Activated CD4-positive, alpha-beta T cell treated with anti-CD3 and anti-CD28 coated beads, Interleukin-2, amount 10 ng/mL, durations not matched to agents 7 days and 5 days (primary cell): ENCODE measurements around the gene CASP9. TPM values are rescaled to one million over a fixed set of nuclear protein-coding genes. Genes with fewer than 3 reads are reported as not detected.
"Not testable (repeated sequence)": the region's sequence is repeated elsewhere in the genome, so short reads cannot be mapped to it uniquely, and the experiment has no call there.

ENCODE experiments used
- CTCF ChIA-PET: fragments of 350-600 bp; sonication (Branson Sonifier 250); formaldehyde crosslinking; loops from one replicate; lab custom pipeline; 2021; ENCODE audit warnings: antibody characterized with exemption; lab: Charles Lee
- POLR2A ChIA-PET: fragments of 350-600 bp; sonication (Branson Sonifier 250); formaldehyde crosslinking; loops from one replicate; lab custom pipeline; 2021; ENCODE audit warnings: antibody characterized with exemption; lab: Charles Lee
- DNase-seq: peaks from one replicate; pipeline ENCODE4 v3.0.0-alpha.2; 2020
- H3K27ac Mint-ChIP-seq: one replicate; pipeline ENCODE4 v1.8.0; 2021; ENCODE audit warnings: mild to moderate bottlenecking, moderate library complexity, mixed read lengths
- H3K27me3 Mint-ChIP-seq: one replicate; pipeline ENCODE4 v1.8.0; 2021; ENCODE audit warnings: mixed read lengths
- H3K36me3 Mint-ChIP-seq: one replicate; pipeline ENCODE4 v1.8.0; 2021; ENCODE audit warnings: low read depth, mixed read lengths
- H3K4me1 Mint-ChIP-seq: one replicate; pipeline ENCODE4 v1.8.0; 2021; ENCODE audit warnings: mixed read lengths
- H3K4me3 Mint-ChIP-seq: one replicate; pipeline ENCODE4 v1.8.0; 2021; ENCODE audit warnings: mild to moderate bottlenecking, moderate library complexity, mixed read lengths
- H3K9me3 Mint-ChIP-seq: one replicate; pipeline ENCODE4 v1.8.0; 2021; ENCODE audit warnings: mixed read lengths
- total RNA-seq, 2 experiments: library from RNA; stranded (reverse); gene quantifications; one replicate each; pipeline ENCODE4 v1.2.3, GENCODE V29; 2021

CASP9 gene
- total RNA-seq, 2 experiments from 2014 or later = 11.3 to 13.4 TPM

GRCh38 chr1:15469361-15469760 lies 54.7 kb downstream of the CASP9 start:
- Mint-ChIP-seq H3K4me3 (no peak overlapping the region), H3K27me3 (peaks cover 3% of the 10 kb centered on the region), H3K27ac (no peak overlapping the region), H3K4me1 (no peaks in the 10 kb centered on the region), H3K9me3 (no peaks in the 10 kb centered on the region), H3K36me3 (no peaks in the 10 kb centered on the region)
- CTCF ChIA-PET = no interaction called here
- POLR2A ChIA-PET = interaction anchor here (0.6 kb wide), 1 partner anchor 10 kb away, joined by 6 read pairs; no protein-coding TSS in a partner anchor
- DNase-seq = no peak

DNA sequence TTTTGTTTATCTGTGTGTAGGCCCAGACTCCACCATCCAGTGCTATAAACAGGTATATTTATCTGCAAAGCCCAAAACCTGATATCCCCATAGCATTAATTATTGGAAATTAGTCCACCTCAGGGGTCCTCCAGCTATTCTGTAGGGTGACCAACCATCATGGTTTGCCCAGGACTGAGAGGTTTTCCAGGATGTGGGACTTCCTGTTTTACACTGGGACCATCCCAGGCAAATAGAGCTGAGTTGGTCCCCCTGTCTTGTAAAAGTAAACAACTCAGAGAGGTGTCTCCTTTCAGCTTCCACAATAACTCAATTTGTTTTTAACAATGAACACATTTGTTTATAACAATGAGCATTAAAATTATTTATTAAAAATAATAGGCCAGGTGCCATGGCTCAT lies 55.9 kb downstream of the CASP9 start:
- H3K4me3 Mint-ChIP-seq = no peak overlapping the region
- no peak for DNase-seq
- no peaks in the 10 kb centered on the region for H3K9me3 Mint-ChIP-seq
- H3K36me3 Mint-ChIP-seq = no peaks in the 10 kb centered on the region
- peaks cover 3% of the 10 kb centered on the region for H3K27me3 Mint-ChIP-seq
- CTCF ChIA-PET = no interaction called here
- POLR2A ChIA-PET = no interaction called here
- no peaks in the 10 kb centered on the region for H3K4me1 Mint-ChIP-seq
- H3K27ac Mint-ChIP-seq = no peak overlapping the region

DNA sequence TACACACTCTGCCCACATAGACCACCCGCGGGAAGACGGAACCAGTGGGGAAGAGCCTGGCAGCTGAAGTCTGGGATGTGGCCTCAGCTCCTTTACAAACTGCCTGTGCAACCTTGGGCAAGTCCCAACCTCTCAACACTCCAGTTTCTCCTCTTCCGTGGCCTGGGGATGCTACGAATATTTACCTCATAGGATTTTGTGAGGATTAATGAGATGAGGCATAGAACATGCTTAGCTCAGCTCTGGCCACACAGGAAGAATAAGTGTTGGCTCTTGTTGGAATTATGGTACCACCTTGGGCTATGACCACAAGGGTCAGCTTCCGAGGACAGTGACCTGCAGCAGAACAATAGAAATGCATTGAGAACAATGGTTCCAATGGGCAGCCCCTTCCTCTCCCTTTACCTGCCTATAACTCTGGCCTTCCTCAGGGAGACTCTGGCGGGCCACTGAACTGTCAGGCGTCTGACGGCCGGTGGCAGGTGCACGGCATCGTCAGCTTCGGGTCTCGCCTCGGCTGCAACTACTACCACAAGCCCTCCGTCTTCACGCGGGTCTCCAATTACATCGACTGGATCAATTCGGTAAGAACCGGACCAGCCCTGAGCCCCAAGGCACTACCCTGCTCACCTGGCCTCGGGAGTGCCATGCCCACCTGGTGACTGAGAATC lies 56.9 kb downstream of the CASP9 start:
- H3K27me3 Mint-ChIP-seq, CTCF ChIA-PET, H3K4me3 Mint-ChIP-seq, H3K36me3 Mint-ChIP-seq, H3K4me1 Mint-ChIP-seq, H3K9me3 Mint-ChIP-seq, H3K27ac Mint-ChIP-seq, DNase-seq: not testable (repeated sequence)
- POLR2A ChIA-PET = interaction anchor here (0.6 kb wide), 1 partner anchor 31 kb away, joined by 4 read pairs; no protein-coding TSS in a partner anchor

GRCh38 chr1:15465674-15466073 lies 58.3 kb downstream of the CASP9 start:
- Mint-ChIP-seq H3K9me3 (no peaks in the 10 kb centered on the region), H3K27me3 (no peaks in the 10 kb centered on the region), H3K36me3 (no peaks in the 10 kb centered on the region), H3K4me3 (no peak overlapping the region), H3K4me1 (no peaks in the 10 kb centered on the region), H3K27ac (no peak overlapping the region)
- DNase-seq = no peak
- CTCF ChIA-PET = interaction anchor here (0.7 kb wide), 1 partner anchor 304 kb away, joined by 3 read pairs; no protein-coding TSS in a partner anchor
- POLR2A ChIA-PET = no interaction called here

GRCh38 chr1:15463926-15464322 lies 60.1 kb downstream of the CASP9 start:
- H3K4me1 Mint-ChIP-seq, H3K27me3 Mint-ChIP-seq, DNase-seq, H3K27ac Mint-ChIP-seq, POLR2A ChIA-PET, H3K9me3 Mint-ChIP-seq, H3K36me3 Mint-ChIP-seq, H3K4me3 Mint-ChIP-seq: not testable (repeated sequence)
- CTCF ChIA-PET = interaction anchor here (0.6 to 1.0 kb wide), 2 partner anchors 40 to 335 kb away, joined by 3 to 4 read pairs; no protein-coding TSS in a partner anchor

GRCh38 chr1:15463064-15463800 lies 60.8 kb downstream of the CASP9 start:
- H3K4me3 Mint-ChIP-seq, DNase-seq, H3K36me3 Mint-ChIP-seq, POLR2A ChIA-PET, H3K9me3 Mint-ChIP-seq, H3K27ac Mint-ChIP-seq, H3K4me1 Mint-ChIP-seq, H3K27me3 Mint-ChIP-seq: not testable (repeated sequence)
- CTCF ChIA-PET = interaction anchor here (0.6 kb wide), 1 partner anchor 39 kb away, joined by 3 read pairs; no protein-coding TSS in a partner anchor

- CTCF ChIA-PET = interaction anchor here (0.6 kb wide), 1 partner anchor 474 kb away, joined by 3 read pairs; no protein-coding TSS in a partner anchor
- no peak overlapping the region for H3K4me3 Mint-ChIP-seq
These were observed 63.3 kb downstream of the CASP9 start for GRCh38 chr1:15460708-15461095.

DNA sequence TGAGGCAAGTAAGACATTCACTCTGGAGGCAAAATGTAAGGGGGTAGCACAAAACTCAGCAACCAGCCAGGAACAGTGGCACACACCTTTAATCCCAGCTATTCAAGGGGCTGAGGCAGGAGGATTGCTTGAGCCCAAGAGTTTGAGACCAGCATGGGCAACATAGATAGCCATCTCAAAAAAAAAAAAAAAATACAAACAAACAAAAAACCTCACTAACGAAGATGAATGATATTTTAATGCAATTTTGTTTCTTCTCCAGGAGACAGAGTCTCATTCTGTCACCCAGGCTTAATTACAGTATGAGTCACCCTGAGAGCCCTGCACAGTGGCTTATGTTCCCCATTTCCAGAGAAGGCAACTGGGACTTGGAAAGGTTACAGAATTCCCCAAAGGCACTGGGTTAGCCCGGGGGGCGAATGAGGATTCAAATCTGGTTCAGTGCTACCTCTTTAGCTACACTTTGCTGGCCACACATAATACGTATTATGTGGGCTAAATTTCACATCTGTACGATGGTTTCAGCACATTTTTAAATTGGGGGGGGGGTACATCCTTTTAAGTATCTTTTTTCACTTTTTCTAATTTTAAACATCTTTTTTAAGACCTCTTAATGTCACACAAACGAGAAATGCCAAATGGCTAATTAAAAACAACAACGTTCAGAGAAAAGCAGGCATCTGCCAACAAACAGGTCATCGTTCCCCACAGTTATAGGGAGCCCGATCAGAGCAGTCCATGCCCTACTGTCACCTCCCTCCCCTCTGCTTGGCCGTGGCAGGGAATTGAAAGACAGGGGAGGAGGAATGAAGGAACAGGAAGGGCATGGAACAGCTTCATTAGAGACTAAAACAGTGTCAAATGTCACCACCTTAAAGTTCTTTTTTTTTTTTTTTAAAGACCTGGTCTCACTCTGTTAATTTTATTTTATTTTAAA lies 64.0 kb downstream of the CASP9 start:
- peaks cover 4% of the 10 kb centered on the region for H3K27me3 Mint-ChIP-seq
- H3K4me3 Mint-ChIP-seq = no peak overlapping the region
- H3K27ac Mint-ChIP-seq = no peak overlapping the region
- no peaks in the 10 kb centered on the region for H3K36me3 Mint-ChIP-seq
- no peaks in the 10 kb centered on the region for H3K4me1 Mint-ChIP-seq
- CTCF ChIA-PET = interaction anchor here (0.5 to 0.6 kb wide), 3 partner anchors 87 to 475 kb away, joined by 3 read pairs; no protein-coding TSS in a partner anchor
- no peak for DNase-seq
- POLR2A ChIA-PET = no interaction called here
- no peaks in the 10 kb centered on the region for H3K9me3 Mint-ChIP-seq

More at GRCh38 chr1:15460708-15461095, 63.3 kb downstream of the CASP9 start:
- no peak overlapping the region for H3K27ac Mint-ChIP-seq
- DNase-seq = no peak
- POLR2A ChIA-PET = no interaction called here
- no peaks in the 10 kb centered on the region for H3K4me1 Mint-ChIP-seq
- no peaks in the 10 kb centered on the region for H3K9me3 Mint-ChIP-seq
- H3K36me3 Mint-ChIP-seq = no peaks in the 10 kb centered on the region
- peaks cover 4% of the 10 kb centered on the region for H3K27me3 Mint-ChIP-seq

DNA sequence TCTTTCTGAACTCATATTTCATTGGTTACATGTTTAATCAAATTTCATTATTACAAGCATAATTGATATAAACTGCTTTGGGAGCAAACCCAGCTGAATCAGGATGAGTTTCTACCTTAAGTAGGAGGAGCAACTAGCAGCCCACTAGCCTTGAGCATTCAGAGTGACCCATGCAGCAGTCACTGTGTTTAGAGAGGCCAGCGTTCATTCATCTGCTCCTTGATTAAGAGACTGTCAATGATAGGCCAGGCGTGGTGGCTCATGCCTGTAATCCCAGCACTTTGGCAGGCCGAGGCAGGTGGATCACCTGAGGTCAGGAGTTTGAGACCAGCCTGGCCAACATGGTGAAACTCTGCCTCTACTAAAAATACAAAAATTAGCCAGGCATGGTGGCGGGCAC lies 65.6 kb downstream of the CASP9 start:
- H3K36me3 Mint-ChIP-seq, DNase-seq, H3K4me1 Mint-ChIP-seq, POLR2A ChIA-PET, H3K27me3 Mint-ChIP-seq, H3K4me3 Mint-ChIP-seq, H3K9me3 Mint-ChIP-seq, H3K27ac Mint-ChIP-seq: not testable (repeated sequence)
- CTCF ChIA-PET = interaction anchor here (0.6 kb wide), 1 partner anchor 61 kb away, joined by 3 read pairs; no protein-coding TSS in a partner anchor

DNA sequence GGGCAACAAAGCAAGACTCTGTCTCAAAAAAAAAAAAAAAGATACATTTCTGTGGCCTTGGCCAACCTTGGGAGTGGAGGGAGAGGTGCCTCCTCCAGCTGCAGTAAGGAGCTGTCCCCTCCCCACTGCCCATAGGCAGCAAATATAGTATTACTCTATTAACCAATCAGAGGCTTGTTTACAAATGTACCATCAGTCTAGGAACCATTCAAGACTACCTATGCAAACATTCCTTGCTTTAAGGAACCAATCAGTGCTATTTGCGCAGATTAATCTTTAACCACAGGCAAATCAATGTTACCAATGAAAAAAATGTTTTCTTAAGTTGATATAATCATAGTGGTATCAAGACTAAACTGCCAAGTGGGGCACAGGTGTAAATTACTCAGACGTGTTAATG lies 66.4 kb downstream of the CASP9 start:
- DNase-seq = no peak
- ChIA-PET POLR2A (no interaction called here), CTCF (interaction anchor here (0.6 to 0.8 kb wide), 2 partner anchors 14 to 41 kb away, joined by 3 read pairs; no protein-coding TSS in a partner anchor)
- Mint-ChIP-seq H3K36me3 (no peaks in the 10 kb centered on the region), H3K27ac (no peak overlapping the region), H3K27me3 (peaks cover 4% of the 10 kb centered on the region), H3K4me3 (no peak overlapping the region), H3K9me3 (no peaks in the 10 kb centered on the region), H3K4me1 (no peaks in the 10 kb centered on the region)

DNA sequence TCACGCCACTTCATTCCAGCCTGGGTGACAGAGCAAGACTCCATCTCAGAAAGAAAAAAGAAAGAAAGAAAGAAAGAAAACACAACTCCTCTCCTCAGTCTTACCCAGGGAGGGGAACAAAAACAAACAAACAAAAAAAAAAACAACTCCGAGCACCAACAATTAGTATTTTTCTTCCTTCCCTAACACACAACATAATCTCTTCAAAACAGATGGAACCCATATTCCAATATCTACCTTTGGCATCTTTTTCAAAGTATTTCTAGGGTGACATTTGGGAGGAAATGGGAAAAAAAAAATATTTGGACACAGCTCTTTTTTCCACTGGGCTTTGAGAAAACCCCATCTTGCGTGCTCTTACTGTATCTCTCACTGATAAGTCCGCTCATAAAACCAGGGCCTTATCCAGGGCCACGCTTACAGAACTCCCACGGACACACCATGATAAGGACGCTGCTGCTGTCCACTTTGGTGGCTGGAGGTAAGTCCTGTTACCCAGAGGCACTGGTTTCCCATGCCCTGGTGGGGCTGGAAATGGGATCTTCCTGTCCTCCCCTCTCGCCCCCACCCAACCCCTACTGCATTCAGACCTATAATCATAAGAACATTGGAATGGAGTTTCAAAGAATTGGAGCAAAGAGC lies 67.6 kb downstream of the CASP9 start, which contains the start of gene CELA2A:
Gene CELA2A, plus strand, starts transcription at position 420 of the 642 bp plus-strand sequence. Its CDS starts 22 bp downstream, at position 442.
- no peak within 1 kb of the TSS for H3K4me3 Mint-ChIP-seq
- H3K27ac Mint-ChIP-seq = no peak within 1 kb of the TSS
- POLR2A ChIA-PET = no interaction called here
- DNase-seq = no peak
- H3K36me3 Mint-ChIP-seq = no peaks in the 10 kb centered on the region
- H3K27me3 Mint-ChIP-seq = peaks cover 4% of the 10 kb centered on the region
- H3K9me3 Mint-ChIP-seq = no peaks in the 10 kb centered on the region
- H3K4me1 Mint-ChIP-seq = no peaks in the 10 kb centered on the region
- CTCF ChIA-PET = interaction anchor here (0.7 kb wide), 2 partner anchors 122 to 165 kb away, joined by 5 to 6 read pairs; no protein-coding TSS in a partner anchor

DNA sequence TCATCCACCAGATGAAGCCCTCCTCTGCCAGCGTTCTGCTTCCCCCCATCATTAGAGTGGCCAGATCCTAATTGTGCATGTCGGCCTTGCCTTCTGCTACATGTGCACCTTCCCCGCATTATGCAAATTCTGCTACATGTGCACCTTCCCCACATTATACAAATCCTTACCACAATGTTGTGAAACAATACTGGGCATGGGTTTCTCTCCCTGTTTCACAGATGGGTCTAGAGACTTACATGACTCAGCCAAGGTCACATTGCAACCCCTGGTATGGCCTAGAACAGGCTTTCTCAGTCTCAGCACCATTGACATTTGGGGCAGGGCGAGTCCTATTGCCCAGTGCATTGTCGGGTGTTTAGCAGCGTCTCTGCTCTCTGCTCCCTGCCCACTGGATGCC lies 68.5 kb downstream of the CASP9 start:
- peaks cover 4% of the 10 kb centered on the region for H3K27me3 Mint-ChIP-seq
- no peaks in the 10 kb centered on the region for H3K4me1 Mint-ChIP-seq
- no peaks in the 10 kb centered on the region for H3K9me3 Mint-ChIP-seq
- H3K4me3 Mint-ChIP-seq = no peak overlapping the region
- H3K36me3 Mint-ChIP-seq = no peaks in the 10 kb centered on the region
- ChIA-PET CTCF (no interaction called here), POLR2A (no interaction called here)
- no peak for DNase-seq
- H3K27ac Mint-ChIP-seq = no peak overlapping the region
